ENCODE results near the gene XIRP1. TPM values are rescaled to one million over a fixed set of nuclear protein-coding genes. Genes with fewer than 3 reads are reported as not detected.
A peak's percentile ranks its signal among the peaks of the same experiment; 100 is the strongest.

Gene XIRP1
- total RNA-seq, 1 experiment from 2014 or later, result not detected

- H3K9me2 ChIP-seq (replicated peaks; ENCODE audit: insufficient read depth, low read length), result no peaks in the 10 kb centered on the region
- H2AFZ ChIP-seq (ENCODE audit: low read length), result no peak overlapping the region
- no peak overlapping the region for H3K9ac ChIP-seq (ENCODE audit: low read length)
- H3K4me1 ChIP-seq (ENCODE audit: low read length), result peaks cover 18% of the 10 kb centered on the region
- no peaks in the 10 kb centered on the region for H3K79me2 ChIP-seq (ENCODE audit: low read length)
- H3K4me2 ChIP-seq (ENCODE audit: low read depth, low read length, poor library complexity, severe bottlenecking), result no peak overlapping the region
- H3K36me3 ChIP-seq (ENCODE audit: insufficient read depth, low read length), result no peaks in the 10 kb centered on the region
- H3K4me3 ChIP-seq (ENCODE audit: low read length), result no peak overlapping the region
- DNase-seq, result no peak
- H3K27me3 ChIP-seq (ENCODE audit: low read length), result no peaks in the 10 kb centered on the region
- H3K9me3 ChIP-seq (ENCODE audit: low read length), result no peaks in the 10 kb centered on the region
- H3K27ac ChIP-seq (ENCODE audit: low read length), result no peak overlapping the region
- H4K20me1 ChIP-seq (ENCODE audit: insufficient read depth, low read depth, low read length), result no peaks in the 10 kb centered on the region
These were observed 21.2 kb upstream of the XIRP1 start for GRCh38 chr3:39213613-39214012.

DNA sequence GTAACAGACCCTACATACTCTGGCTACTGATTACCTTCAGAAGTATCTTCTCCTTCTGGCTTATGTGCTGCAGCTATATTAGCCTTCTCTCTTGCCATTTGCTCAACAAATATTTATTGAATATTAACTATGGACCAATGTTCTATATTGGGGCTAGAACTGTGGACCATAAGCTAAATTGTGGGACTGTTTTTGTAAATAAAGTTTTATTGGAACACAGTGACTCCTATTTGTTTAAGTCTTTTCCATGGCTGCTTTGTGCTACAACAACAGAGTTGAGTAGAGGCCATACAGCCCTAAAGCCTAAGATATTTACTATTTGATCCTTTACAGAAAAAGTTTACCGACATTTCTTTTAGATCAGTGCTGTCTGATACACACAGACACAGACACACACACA is 20.3 kb upstream of the XIRP1 start:
- H3K4me3 ChIP-seq (ENCODE audit: low read length), result no peak overlapping the region
- H3K9ac ChIP-seq (ENCODE audit: low read length), result no peak overlapping the region
- H3K4me1 ChIP-seq (ENCODE audit: low read length), result peaks cover 26% of the 10 kb centered on the region
- H3K9me2 ChIP-seq (replicated peaks; ENCODE audit: insufficient read depth, low read length), result no peaks in the 10 kb centered on the region
- no peaks in the 10 kb centered on the region for H3K27me3 ChIP-seq (ENCODE audit: low read length)
- DNase-seq, result no peak
- no peak overlapping the region for H3K4me2 ChIP-seq (ENCODE audit: low read depth, low read length, poor library complexity, severe bottlenecking)
- no peaks in the 10 kb centered on the region for H3K36me3 ChIP-seq (ENCODE audit: insufficient read depth, low read length)
- no peaks in the 10 kb centered on the region for H4K20me1 ChIP-seq (ENCODE audit: insufficient read depth, low read depth, low read length)
- no peaks in the 10 kb centered on the region for H3K79me2 ChIP-seq (ENCODE audit: low read length)
- H3K27ac ChIP-seq (ENCODE audit: low read length), result no peak overlapping the region
- H2AFZ ChIP-seq (ENCODE audit: low read length), result no peak overlapping the region
- H3K9me3 ChIP-seq (ENCODE audit: low read length), result no peaks in the 10 kb centered on the region

DNA sequence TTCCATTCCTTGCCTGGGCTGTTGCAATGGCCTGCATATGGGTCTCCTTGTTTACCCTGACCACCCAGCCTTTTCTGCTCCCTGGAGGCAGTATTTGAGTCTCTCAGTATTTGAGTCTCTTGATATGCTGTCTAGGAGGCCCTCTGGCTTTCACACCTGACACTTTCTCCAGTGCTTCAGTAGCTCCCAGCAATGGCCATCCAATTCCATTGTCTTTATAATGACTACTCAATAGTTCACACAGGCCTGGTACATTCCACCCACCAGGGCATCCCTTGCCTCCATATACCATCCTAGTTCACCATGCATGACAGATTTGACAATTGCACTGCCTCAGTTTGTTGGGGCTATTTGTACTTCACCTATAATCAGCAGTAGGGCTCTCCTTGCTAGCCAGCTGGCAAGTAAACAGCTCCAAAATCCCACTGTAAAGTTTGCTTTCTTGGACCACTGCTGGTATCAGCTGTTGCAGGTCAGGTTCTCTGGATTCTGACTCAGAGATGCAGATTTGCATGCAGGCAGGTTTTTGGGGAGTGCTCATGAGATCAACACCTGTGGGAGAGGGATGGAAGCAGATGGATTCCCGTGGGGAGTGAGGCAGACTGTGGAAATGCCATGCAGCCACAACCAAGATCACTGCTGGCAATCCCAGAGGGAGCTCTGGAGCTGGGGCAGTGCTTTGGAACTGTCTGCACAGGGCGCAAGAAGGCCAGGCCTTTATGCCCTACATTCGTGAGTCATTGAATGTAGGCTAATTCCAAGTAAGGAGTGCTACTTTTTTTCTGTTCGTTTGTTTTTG is 19.1 kb upstream of the XIRP1 start:
- H3K79me2 ChIP-seq (ENCODE audit: low read length), result no peaks in the 10 kb centered on the region
- no peak overlapping the region for H3K4me3 ChIP-seq (ENCODE audit: low read length)
- H3K9me2 ChIP-seq (replicated peaks; ENCODE audit: insufficient read depth, low read length), result no peaks in the 10 kb centered on the region
- no peaks in the 10 kb centered on the region for H3K27me3 ChIP-seq (ENCODE audit: low read length)
- H4K20me1 ChIP-seq (ENCODE audit: insufficient read depth, low read depth, low read length), result no peaks in the 10 kb centered on the region
- H2AFZ ChIP-seq (ENCODE audit: low read length), result no peak overlapping the region
- peaks cover 26% of the 10 kb centered on the region for H3K4me1 ChIP-seq (ENCODE audit: low read length)
- H3K4me2 ChIP-seq (ENCODE audit: low read depth, low read length, poor library complexity, severe bottlenecking), result no peak overlapping the region
- H3K27ac ChIP-seq (ENCODE audit: low read length), result no peak overlapping the region
- H3K9ac ChIP-seq (ENCODE audit: low read length), result no peak overlapping the region
- H3K9me3 ChIP-seq (ENCODE audit: low read length), result no peaks in the 10 kb centered on the region
- no peaks in the 10 kb centered on the region for H3K36me3 ChIP-seq (ENCODE audit: insufficient read depth, low read length)
- DNase-seq, result no peak

DNA sequence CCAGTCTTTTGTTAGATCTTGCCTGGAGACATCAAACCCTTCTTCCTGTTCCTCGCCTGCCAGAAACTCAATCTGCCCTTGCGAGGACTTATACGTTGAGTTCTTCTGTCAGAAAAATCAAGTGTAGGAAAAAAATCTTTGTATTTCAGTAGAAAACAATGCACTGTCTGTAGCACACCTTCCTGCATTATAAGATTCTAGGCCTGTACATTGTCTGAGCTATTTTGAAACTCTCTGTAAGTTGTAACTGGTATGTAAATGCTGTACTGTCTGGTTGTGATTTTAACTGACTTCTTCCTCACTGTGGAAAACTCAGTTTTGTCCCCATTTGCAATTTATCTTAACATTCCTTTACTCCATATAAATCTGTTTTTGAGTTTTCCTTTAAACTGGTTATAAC is 17.7 kb upstream of the XIRP1 start:
- peaks cover 19% of the 10 kb centered on the region for H3K4me1 ChIP-seq (ENCODE audit: low read length)
- no peaks in the 10 kb centered on the region for H3K9me3 ChIP-seq (ENCODE audit: low read length)
- DNase-seq, result no peak
- no peak overlapping the region for H3K4me2 ChIP-seq (ENCODE audit: low read depth, low read length, poor library complexity, severe bottlenecking)
- no peaks in the 10 kb centered on the region for H3K36me3 ChIP-seq (ENCODE audit: insufficient read depth, low read length)
- H2AFZ ChIP-seq (ENCODE audit: low read length), result no peak overlapping the region
- H4K20me1 ChIP-seq (ENCODE audit: insufficient read depth, low read depth, low read length), result no peaks in the 10 kb centered on the region
- no peaks in the 10 kb centered on the region for H3K79me2 ChIP-seq (ENCODE audit: low read length)
- H3K27ac ChIP-seq (ENCODE audit: low read length), result no peak overlapping the region
- H3K9ac ChIP-seq (ENCODE audit: low read length), result no peak overlapping the region
- no peaks in the 10 kb centered on the region for H3K9me2 ChIP-seq (replicated peaks; ENCODE audit: insufficient read depth, low read length)
- no peaks in the 10 kb centered on the region for H3K27me3 ChIP-seq (ENCODE audit: low read length)
- H3K4me3 ChIP-seq (ENCODE audit: low read length), result no peak overlapping the region

- H3K4me3 ChIP-seq (ENCODE audit: low read length), result no peak overlapping the region
- H3K9me2 ChIP-seq (replicated peaks; ENCODE audit: insufficient read depth, low read length), result no peaks in the 10 kb centered on the region
- no peaks in the 10 kb centered on the region for H3K9me3 ChIP-seq (ENCODE audit: low read length)
- H3K79me2 ChIP-seq (ENCODE audit: low read length), result no peaks in the 10 kb centered on the region
- no peak overlapping the region for H3K4me2 ChIP-seq (ENCODE audit: low read depth, low read length, poor library complexity, severe bottlenecking)
- no peak overlapping the region for H3K9ac ChIP-seq (ENCODE audit: low read length)
- H4K20me1 ChIP-seq (ENCODE audit: insufficient read depth, low read depth, low read length), result no peaks in the 10 kb centered on the region
- H3K4me1 ChIP-seq (ENCODE audit: low read length), result peaks cover 19% of the 10 kb centered on the region
- DNase-seq, result no peak
- H3K27ac ChIP-seq (ENCODE audit: low read length), result no peak overlapping the region
- H3K27me3 ChIP-seq (ENCODE audit: low read length), result no peaks in the 10 kb centered on the region
- no peaks in the 10 kb centered on the region for H3K36me3 ChIP-seq (ENCODE audit: insufficient read depth, low read length)
- no peak overlapping the region for H2AFZ ChIP-seq (ENCODE audit: low read length)
These were observed 17.1 kb upstream of the XIRP1 start for GRCh38 chr3:39209329-39209970.

DNA sequence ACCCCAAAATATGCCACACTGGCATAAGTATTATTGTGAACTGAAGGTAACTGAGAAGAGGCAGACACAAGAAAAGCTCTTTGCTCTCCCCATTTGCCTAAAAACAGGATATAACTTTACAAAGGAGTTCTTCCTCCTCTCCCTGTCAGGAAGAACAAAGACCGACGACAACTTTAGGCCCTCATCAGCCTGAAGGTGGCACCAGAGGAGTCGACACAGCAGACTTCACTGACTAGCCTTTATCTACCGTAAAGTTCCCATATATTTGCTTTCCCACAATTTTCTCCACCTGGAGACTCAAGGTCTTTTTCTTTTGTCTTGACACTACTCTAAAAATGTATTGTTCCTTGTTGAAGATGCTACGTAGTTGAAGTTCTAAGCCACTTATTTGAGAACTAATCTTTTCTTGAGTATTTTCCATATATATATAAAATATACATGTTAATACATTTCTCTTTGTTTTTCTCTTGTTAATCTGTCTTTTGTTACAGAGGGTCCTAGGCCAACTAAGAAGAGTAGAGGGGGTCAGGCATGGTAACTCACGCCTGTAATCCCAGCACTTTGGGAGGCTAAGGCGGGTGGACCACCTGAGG is 16.2 kb upstream of the XIRP1 start:
- Histone ChIP-seq H3K36me3 (ENCODE audit: insufficient read depth, low read length) (no peaks in the 10 kb centered on the region), H3K9ac (ENCODE audit: low read length) (no peak overlapping the region), H3K4me3 (ENCODE audit: low read length) (no peak overlapping the region), H2AFZ (ENCODE audit: low read length) (no peak overlapping the region), H3K79me2 (ENCODE audit: low read length) (no peaks in the 10 kb centered on the region), H3K9me3 (ENCODE audit: low read length) (no peaks in the 10 kb centered on the region), H3K27ac (ENCODE audit: low read length) (no peak overlapping the region), H4K20me1 (ENCODE audit: insufficient read depth, low read depth, low read length) (no peaks in the 10 kb centered on the region), H3K4me2 (ENCODE audit: low read depth, low read length, poor library complexity, severe bottlenecking) (no peak overlapping the region), H3K9me2 (replicated peaks; ENCODE audit: insufficient read depth, low read length) (no peaks in the 10 kb centered on the region), H3K4me1 (ENCODE audit: low read length) (peaks cover 19% of the 10 kb centered on the region), H3K27me3 (ENCODE audit: low read length) (no peaks in the 10 kb centered on the region)
- peak; percentile 75 for DNase-seq

DNA sequence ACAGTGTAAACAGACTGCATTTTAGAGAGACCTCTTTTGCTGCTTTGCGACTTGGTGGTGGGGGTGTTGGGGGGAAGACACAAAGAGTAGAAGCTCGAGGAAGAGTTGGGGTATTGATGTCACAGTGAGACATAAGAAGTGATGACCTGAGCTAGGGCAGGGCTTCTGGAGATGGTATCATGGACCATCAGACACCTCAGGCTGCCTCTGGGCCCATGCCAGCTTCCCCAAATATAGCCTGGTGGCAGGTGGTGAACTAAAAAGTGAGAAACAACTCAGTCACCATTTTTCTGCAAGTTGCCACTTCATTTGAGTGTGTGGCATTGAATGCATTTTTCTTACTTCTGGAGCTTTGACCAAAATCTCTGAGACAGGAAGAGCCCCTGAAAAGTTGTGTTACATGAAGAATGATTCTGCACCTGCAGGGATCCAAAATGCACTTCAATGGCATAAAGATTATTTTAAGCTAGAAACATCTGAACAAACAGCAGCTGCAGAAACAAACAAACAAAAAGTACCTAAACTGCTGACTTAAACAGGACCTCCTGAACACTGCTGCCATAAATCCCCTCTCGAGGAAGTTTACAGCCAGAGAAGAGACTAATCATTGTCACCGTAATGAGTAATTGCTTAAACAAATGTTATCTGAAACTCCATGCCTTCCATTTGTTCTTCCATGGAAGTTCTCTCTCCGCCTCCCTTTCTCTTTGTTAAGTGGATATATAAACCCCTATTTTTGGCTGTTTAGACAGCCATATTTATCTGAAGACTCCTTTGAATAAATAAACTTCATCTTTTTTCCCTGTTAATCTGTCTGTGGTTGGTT is 15.2 kb upstream of the XIRP1 start:
- H3K9me2 ChIP-seq (replicated peaks; ENCODE audit: insufficient read depth, low read length), result no peaks in the 10 kb centered on the region
- no peak overlapping the region for H3K4me3 ChIP-seq (ENCODE audit: low read length)
- H3K4me2 ChIP-seq (ENCODE audit: low read depth, low read length, poor library complexity, severe bottlenecking), result no peak overlapping the region
- no peaks in the 10 kb centered on the region for H3K9me3 ChIP-seq (ENCODE audit: low read length)
- no peak overlapping the region for H3K9ac ChIP-seq (ENCODE audit: low read length)
- no peaks in the 10 kb centered on the region for H4K20me1 ChIP-seq (ENCODE audit: insufficient read depth, low read depth, low read length)
- no peak overlapping the region for H2AFZ ChIP-seq (ENCODE audit: low read length)
- no peaks in the 10 kb centered on the region for H3K27me3 ChIP-seq (ENCODE audit: low read length)
- DNase-seq, result no peak
- H3K36me3 ChIP-seq (ENCODE audit: insufficient read depth, low read length), result no peaks in the 10 kb centered on the region
- H3K27ac ChIP-seq (ENCODE audit: low read length), result no peak overlapping the region
- peaks cover 19% of the 10 kb centered on the region for H3K4me1 ChIP-seq (ENCODE audit: low read length)
- H3K79me2 ChIP-seq (ENCODE audit: low read length), result no peaks in the 10 kb centered on the region

Data from Karpas-422 (cell line).